K562 (cell line): Measurements from ENCODE around the gene PAXIP1. TPM values are rescaled to one million over a fixed set of nuclear protein-coding genes. Genes with fewer than 3 reads are reported as not detected.

ENCODE experiments used
- ATAC-seq: fragments of 200-7000 bp; cut with Tn5 transposase; 3 replicates; pipeline ENCODE4 v1.9.1; 2020; ENCODE audit warnings: moderate library complexity
- BruUV-seq: library from RNA; stranded (reverse); fragments of 400-500 nt; replicated peaks from 2 replicates; lab custom pipeline; 2021; lab: Mats Ljungman, UMichigan
- CTCF ChIA-PET: fragments of 300-600 bp; formaldehyde crosslinking; extraction: SDS; loops from one replicate; lab custom pipeline; 2021; ENCODE audit warnings: low intra/inter-chr PET ratio; lab: Yijun Ruan, JAX
- POLR2A ChIA-PET: fragments of 300-600, 350-650 bp; sonication (Branson Sonifier 250); formaldehyde crosslinking; extraction: SDS; loops from one replicate; lab custom pipeline; 2021; ENCODE audit warnings: antibody characterized with exemption, inconsistent platforms; lab: Yijun Ruan, JAX
- DNase-seq, 4 experiments: peaks; one replicate each; pipeline versions ENCODE4 v3.0.0 to v3.0.0-alpha.2; 2011 to 2018; ENCODE audit warnings: low spot score in 3 of 4, mixed read lengths in 3 of 4; ENCODE audit errors: extremely low read depth in 1 of 4
- FAIRE-seq: peaks from 2 replicates; lab custom pipeline; 2011; peaks lifted over from hg19 to GRCh38; lab: Jason Lieb, UNC
- H2AFZ ChIP-seq: 2 replicates; pipeline ENCODE4 v1.6.0; 2011; ENCODE audit warnings: low read depth, low read length, control low read depth, inconsistent platforms
- H3K27ac ChIP-seq: fragments of 200-600 bp; 3 replicates; pipeline ENCODE4 v1.8.0; 2011; ENCODE audit warnings: low read depth, mild to moderate bottlenecking, control low read depth, inconsistent platforms, low read length, moderate library complexity, mixed read lengths; ENCODE audit errors: extremely low read depth
- H3K27me3 ChIP-seq, 2 experiments: fragments of 300-600 bp in 1 of 2; 2 replicates in 1 of 2; 3 replicates in 1 of 2; pipeline versions ENCODE4 v1.6.0 to v1.8.0; 2011; ENCODE audit warnings: inconsistent platforms in 2 of 2, low read length in 2 of 2, mild to moderate bottlenecking in 1 of 2, mixed read lengths in 1 of 2, moderate library complexity in 1 of 2; ENCODE audit not compliant: control insufficient read depth in 2 of 2, insufficient read depth in 2 of 2
- H3K36me3 ChIP-seq: fragments of 300-600 bp; 3 replicates; pipeline ENCODE4 v1.8.0; 2011; ENCODE audit warnings: mild to moderate bottlenecking, low read length, inconsistent platforms; ENCODE audit not compliant: control insufficient read depth, insufficient read depth
- H3K4me1 ChIP-seq, 2 experiments: fragments of 200-600 bp in 1 of 2; replicated peaks in 1 of 2; 2 replicates in 1 of 2; 3 replicates in 1 of 2; pipeline versions ENCODE4 v1.5.1 to v1.8.0; 2011; ENCODE audit warnings: inconsistent platforms in 2 of 2, low read length in 2 of 2, mild to moderate bottlenecking in 1 of 2, mixed read lengths in 1 of 2, moderate library complexity in 1 of 2; ENCODE audit not compliant: control insufficient read depth in 2 of 2, insufficient read depth in 2 of 2
- H3K4me2 ChIP-seq: 2 replicates; pipeline ENCODE4 v1.6.1; 2011; ENCODE audit warnings: low read length, control low read depth, inconsistent platforms, mixed read lengths; ENCODE audit not compliant: insufficient read depth
- H3K4me3 ChIP-seq: fragments of 200-600 bp; sonication (generic), shearing (Covaris generic); 2 replicates; pipeline ENCODE4 v1.5.1; 2016; ENCODE audit warnings: control low read depth, inconsistent platforms
- H3K79me2 ChIP-seq: fragments of 200-600 bp; 3 replicates; pipeline ENCODE4 v1.8.0; 2011; ENCODE audit warnings: low read length, inconsistent platforms; ENCODE audit not compliant: control insufficient read depth, insufficient read depth
- H3K9ac ChIP-seq, 2 experiments: 2 replicates each; pipeline versions ENCODE4 v1.6.0 to v1.6.1; 2011; ENCODE audit warnings: low read depth in 2 of 2, low read length in 2 of 2, control low read depth in 1 of 2, inconsistent platforms in 1 of 2, mild to moderate bottlenecking in 1 of 2, mixed read lengths in 1 of 2; ENCODE audit not compliant: insufficient read depth in 1 of 2
- H3K9me1 ChIP-seq: one replicate; pipeline ENCODE4 v1.6.0; 2011; ENCODE audit warnings: inconsistent platforms, mild to moderate bottlenecking, low read length, moderate library complexity; ENCODE audit not compliant: control insufficient read depth, insufficient read depth
- H3K9me3 ChIP-seq: replicated peaks from 2 replicates; pipeline ENCODE4 v1.5.1; 2011; ENCODE audit warnings: low read depth, low read length, inconsistent platforms; ENCODE audit not compliant: control insufficient read depth, insufficient read depth
- H4K20me1 ChIP-seq: replicated peaks from 2 replicates; pipeline ENCODE4 v1.6.1; 2011; ENCODE audit warnings: low read length, inconsistent platforms, mixed read lengths; ENCODE audit not compliant: control insufficient read depth, insufficient read depth
- ELK1 ChIP-seq: sonication (generic); formaldehyde crosslinking; IDR thresholded peaks from 2 replicates; pipeline ENCODE4 v1.8.1; 2022; ENCODE audit warnings: missing genetic modification reagents
- FOXA3 ChIP-seq, 2 experiments: fragments of 450-650 bp in 1 of 2; sonication (generic) in 1 of 2; formaldehyde crosslinking; IDR thresholded peaks in 1 of 2; conservative IDR thresholded peaks in 1 of 2; 2 replicates each; pipeline versions ENCODE4 v1.4.0 to v1.8.0; 2020 to 2022; ENCODE audit warnings: mild to moderate bottlenecking in 2 of 2, missing genetic modification reagents in 1 of 2
- GMEB1 ChIP-seq: fragments of 250-450 bp; sonication (Bioruptor Pico); IDR thresholded peaks from 2 replicates; pipeline ENCODE4 v1.4.0; 2020; ENCODE audit warnings: mild to moderate bottlenecking
- ILK ChIP-seq: fragments of 450-650 bp; IDR thresholded peaks from 2 replicates; pipeline ENCODE4 v1.6.1; 2016; ENCODE audit warnings: missing genetic modification characterization, low read depth, mild to moderate bottlenecking, missing compliant biosample characterization, moderate library complexity, borderline replicate concordance
- MAX ChIP-seq: sonication (generic); formaldehyde crosslinking; IDR thresholded peaks from 2 replicates; pipeline ENCODE4 v1.9.0; 2022; ENCODE audit warnings: mild to moderate bottlenecking, missing genetic modification reagents
- MBD2 ChIP-seq: sonication (generic); IDR thresholded peaks from 2 replicates; pipeline ENCODE4 v1.6.1; 2016; ENCODE audit warnings: low read depth, borderline replicate concordance
- OTX1 ChIP-seq: fragments of 450-650 bp; formaldehyde crosslinking; IDR thresholded peaks from 2 replicates; pipeline ENCODE4 v1.4.0; 2022; ENCODE audit warnings: mild to moderate bottlenecking
- PHB2 ChIP-seq: fragments of 450-650 bp; IDR thresholded peaks from 2 replicates; pipeline ENCODE4 v1.6.1; 2017; ENCODE audit warnings: low read depth
- RBM34 ChIP-seq: fragments of 200-400 bp; formaldehyde crosslinking; IDR thresholded peaks from 2 replicates; pipeline ENCODE4 v1.6.1; 2018; ENCODE audit warnings: low read length, borderline replicate concordance; ENCODE audit not compliant: insufficient read depth
- SPI1 ChIP-seq: IDR thresholded peaks from 2 replicates; pipeline ENCODE4 v1.6.1; 2011; ENCODE audit warnings: low read depth, low read length, control low read depth, borderline replicate concordance
- SRF ChIP-seq, 2 experiments: fragments of 250-450, 450-650 bp in 1 of 2; sonication (Bioruptor Pico) in 1 of 2; sonication (generic) in 1 of 2; formaldehyde crosslinking; IDR thresholded peaks; 2 replicates each; pipeline versions ENCODE4 v1.5.0 to v1.5.1; 2020 to 2022; ENCODE audit warnings: mild to moderate bottlenecking in 1 of 2, missing genetic modification reagents in 1 of 2
- TSC22D4 ChIP-seq: fragments of 450-650 bp; IDR thresholded peaks from 2 replicates; pipeline ENCODE4 v1.6.1; 2016; ENCODE audit warnings: missing genetic modification characterization, missing biosample characterization, control low read depth
- ZNF282 ChIP-seq: sonication (generic); formaldehyde crosslinking; IDR thresholded peaks from 2 replicates; pipeline ENCODE4 v1.8.1; 2023; ENCODE audit warnings: missing genetic modification reagents
- ZNF740 ChIP-seq, 3 experiments: fragments of 200-800 bp in 1 of 3; sonication (Bioruptor generic) in 1 of 3; sonication (generic) in 1 of 3; formaldehyde crosslinking in 1 of 3; IDR thresholded peaks; 2 replicates each; pipeline versions ENCODE4 v1.6.1 to v1.8.0; 2016 to 2022; ENCODE audit warnings: mild to moderate bottlenecking in 2 of 3, missing compliant biosample characterization in 2 of 3, missing genetic modification characterization in 2 of 3, missing genetic modification reagents in 1 of 3
- WGBS: fragments of 100-300 bp; shearing (Covaris generic); methylation state at CpG from one replicate; pipeline ENCODE4 v1.1.6; 2016; ENCODE audit warnings: low coverage, mixed read lengths; ENCODE audit not compliant: insufficient coverage; ENCODE audit errors: missing lambda C conversion rate; 5-methylcytosine and 5-hydroxymethylcytosine counted together
- in situ Hi-C: fragments of 300-500 bp; cut with MboI; formaldehyde crosslinking; loops from 4 replicates; pipeline ENCODE4 v1.15.0; 2018; ENCODE audit warnings: inconsistent platforms, mixed read lengths
- intact Hi-C: fragments of 100-400 bp; cut with micrococcal nuclease; formaldehyde crosslinking; loops from 2 replicates; pipeline ENCODE4 v1.14.2; 2022
- polyA plus RNA-seq, 8 experiments: library from polyadenylated mRNA; depleted of rRNA in 4 of 8; stranded (reverse) in 5 of 8; unstranded in 3 of 8; fragments of >200 nt; fragmentation: Nextera tagmentation in 2 of 8; fragmentation: Illumina TruSeq in 1 of 8; extraction: Ambion mirVana in 2 of 8; extraction: Trizol in 1 of 8; gene quantifications; 2 replicates each; pipeline versions ENCODE4 v1.2.1 to v1.2.3, GENCODE V29; 2011 to 2014; ENCODE audit warnings: inconsistent platforms in 1 of 8, missing spikeins in 1 of 8
- total RNA-seq, 7 experiments: library from RNA; depleted of rRNA in 6 of 7; stranded (reverse); fragments of >200 nt in 6 of 7; fragmentation: Illumina TruSeq in 2 of 7; extraction: Trizol in 2 of 7; gene quantifications; 2 replicates each; pipeline versions ENCODE4 v1.2.1 to v1.2.3, GENCODE V29; 2011 to 2021; ENCODE audit warnings: low replicate concordance in 1 of 7

The PAXIP1 gene
- total and polyA plus RNA-seq, 9 of the 15 experiments (the other 6 are each of a cell fraction or from before 2014, with no cell fraction given): 9.7 to 37.9 (median 28.4) TPM

- no peak for FAIRE-seq
- CTCF ChIA-PET: no interaction called here
- in situ Hi-C loops: no loop called here
Measured at GRCh38 chr7:154911862-154912455, 91.0 kb downstream of the PAXIP1 start.

More at GRCh38 chr7:154911862-154912455, 91.0 kb downstream of the PAXIP1 start:
- Histone ChIP-seq H3K9ac (no peak overlapping the region), H3K4me1 (peaks cover 0 to 23% of the 10 kb centered on the region in 2 experiments; a peak in 2 of 5 replicates), H2AFZ (no peak overlapping the region), H3K79me2 (no peaks in the 10 kb centered on the region), H4K20me1 (no peaks in the 10 kb centered on the region), H3K4me2 (no peak overlapping the region), H3K36me3 (no peaks in the 10 kb centered on the region), H3K9me3 (no peaks in the 10 kb centered on the region), H3K9me1 (no peaks in the 10 kb centered on the region), H3K27ac (no peak overlapping the region), H3K4me3 (no peak overlapping the region), H3K27me3 (peaks cover 33 to 96% of the 10 kb centered on the region in 2 experiments)
- POLR2A ChIA-PET: interaction anchor here (0.7 to 1.0 kb wide), 2 partner anchors 15 to 147 kb away, joined by 3 read pairs; no protein-coding TSS in a partner anchor
- intact Hi-C loops: loop anchor here (5.0 kb wide), 1 partner anchor 280 kb away; no protein-coding TSS in a partner anchor
- TF ChIP-seq MAX (CRISPR knock-in tag) (no peak), SPI1 (no peak), PHB2 (no peak), RBM34 (no peak), FOXA3 (CRISPR knock-in tag; conservative IDR thresholded peaks at IDR 0.05 in 1 of 2, IDR thresholded peaks at IDR 0.05 in 1 of 2) (no peak), ILK (tag) (no peak), GMEB1 (CRISPR knock-in tag) (no peak), ZNF282 (no peak), MBD2 (no peak), ELK1 (CRISPR knock-in tag) (no peak), ZNF740 (CRISPR knock-in tag; IDR thresholded peaks at IDR 0.05) (no peak), ZNF740 (tag; IDR thresholded peaks at IDR 0.05) (no peak), OTX1 (CRISPR knock-in tag) (no peak), TSC22D4 (tag) (no peak), SRF (CRISPR knock-in tag; IDR thresholded peaks at IDR 0.05) (no peak)
- ATAC-seq (no peak), DNase-seq (no peak)
- no TSS peak for BruUV-seq
- under 1% methylated on average over 6 of the region's 6 CpGs for WGBS
